ENCODE data around the gene FTO. TPM values are rescaled to one million over a fixed set of nuclear protein-coding genes. Genes with fewer than 3 reads are reported as not detected.

The FTO gene
- total and polyA plus RNA-seq, 4 experiments from 2014 or later = 61.5 to 126 (median 69.7) TPM

DNA sequence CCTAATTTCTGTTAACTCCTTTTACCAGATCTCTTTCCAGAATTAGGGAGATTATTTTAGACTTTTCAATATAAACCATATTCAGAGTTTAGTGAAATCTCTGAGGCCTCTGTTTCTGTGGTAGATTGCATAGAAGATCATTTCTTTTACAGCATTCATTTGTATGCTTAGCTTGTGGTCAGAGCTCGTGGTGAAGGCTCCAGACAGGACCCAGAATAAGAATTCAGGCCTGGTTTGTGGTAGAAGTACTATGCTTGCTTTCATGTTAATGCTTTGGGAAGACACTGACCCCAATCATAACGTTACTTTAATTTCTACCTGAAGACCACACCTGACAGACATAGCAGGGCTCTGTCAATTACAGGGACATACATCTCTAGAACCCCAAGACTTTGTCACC lies 258.1 kb downstream of the FTO start:
- Histone ChIP-seq H3K36me3 (ENCODE audit: insufficient read depth, low read length) (no peaks in the 10 kb centered on the region), H3K4me1 (ENCODE audit: insufficient read depth, low read length) (no peaks in the 10 kb centered on the region), H3K9me3 (ENCODE audit: control insufficient read depth in 1 of 2, low read length in 2 of 2) (no peaks in the 10 kb centered on the region), H3K27ac (ENCODE audit: low read depth, low read length) (no peak overlapping the region), H3K4me3 (ENCODE audit: low read length in 2 of 2) (no peak overlapping the region), H3K27me3 (ENCODE audit: insufficient read depth, low read length) (no peaks in the 10 kb centered on the region)
- CTCF ChIA-PET (ENCODE audit: partially characterized antibody) = no interaction called here
- Mint-ChIP-seq H3K27ac (no peak overlapping the region), H3K4me3 (no peak overlapping the region), H3K36me3 (peaks cover 4 to 5% of the 10 kb centered on the region in 2 donors), H3K9me3 (no peaks in the 10 kb centered on the region), H3K27me3 (no peaks in the 10 kb centered on the region), H3K4me1 (peaks cover 0 to 4% (median under 1%) of the 10 kb centered on the region in 4 donors)
- intact Hi-C loops (cut with micrococcal nuclease) = no loop called here
- no peak for DNase-seq
- POLR2A ChIA-PET (ENCODE audit: partially characterized antibody) = no interaction called here

DNA sequence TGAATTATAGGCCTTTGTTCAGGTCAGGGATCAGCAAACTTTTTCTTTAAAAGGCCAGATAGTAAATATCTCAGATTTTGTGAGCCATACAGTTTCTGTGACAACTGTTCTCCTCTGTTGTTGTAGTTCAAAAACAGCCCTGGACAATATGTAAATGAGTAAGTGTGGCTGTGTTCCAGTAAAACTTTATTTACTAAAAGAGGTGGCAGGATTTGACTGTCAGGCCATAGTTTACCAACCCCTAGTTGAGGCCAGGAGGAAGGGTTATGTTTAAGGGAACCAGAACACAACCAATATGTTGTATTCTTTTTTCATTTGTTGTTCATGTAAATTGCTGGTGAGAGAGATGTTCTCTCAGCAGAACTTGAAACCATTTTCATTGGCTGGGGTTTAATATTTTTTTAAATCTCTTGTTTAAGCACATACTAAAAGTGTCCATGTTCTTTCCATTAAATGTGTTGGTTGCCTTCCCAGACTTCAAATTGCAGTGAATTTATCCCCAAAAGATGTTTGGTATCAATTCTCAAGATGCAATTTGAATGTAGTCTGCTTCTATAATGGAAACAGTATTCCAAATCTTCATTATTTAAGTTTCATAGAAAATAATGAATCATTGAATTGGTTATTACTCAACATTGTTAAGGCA lies 260.3 kb downstream of the FTO start:
- Mint-ChIP-seq H3K4me3 (no peak overlapping the region), H3K27ac (peak overlapping the region in 1 of 7 donors; percentile 17), H3K27me3 (no peaks in the 10 kb centered on the region), H3K9me3 (no peaks in the 10 kb centered on the region), H3K4me1 (peaks cover 0 to 4% (median 2%) of the 10 kb centered on the region in 4 donors), H3K36me3 (peaks cover 9% of the 10 kb centered on the region in 2 donors)
- ChIA-PET POLR2A (ENCODE audit: partially characterized antibody) (no interaction called here), CTCF (ENCODE audit: partially characterized antibody) (interaction anchor here (0.7 kb wide), 1 partner anchor 22 kb away, joined by 3 read pairs; no protein-coding TSS in a partner anchor)
- no peaks in the 10 kb centered on the region for H3K4me1 ChIP-seq (ENCODE audit: insufficient read depth, low read length)
- no peak overlapping the region for H3K27ac ChIP-seq (ENCODE audit: low read depth, low read length)
- H3K36me3 ChIP-seq (ENCODE audit: insufficient read depth, low read length) = no peaks in the 10 kb centered on the region
- H3K27me3 ChIP-seq (ENCODE audit: insufficient read depth, low read length) = no peaks in the 10 kb centered on the region
- no peak overlapping the region for H3K4me3 ChIP-seq (ENCODE audit: low read length in 2 of 2)
- intact Hi-C loops (cut with micrococcal nuclease) = no loop called here
- H3K9me3 ChIP-seq (ENCODE audit: control insufficient read depth in 1 of 2, low read length in 2 of 2) = no peaks in the 10 kb centered on the region
- DNase-seq = no peak

DNA sequence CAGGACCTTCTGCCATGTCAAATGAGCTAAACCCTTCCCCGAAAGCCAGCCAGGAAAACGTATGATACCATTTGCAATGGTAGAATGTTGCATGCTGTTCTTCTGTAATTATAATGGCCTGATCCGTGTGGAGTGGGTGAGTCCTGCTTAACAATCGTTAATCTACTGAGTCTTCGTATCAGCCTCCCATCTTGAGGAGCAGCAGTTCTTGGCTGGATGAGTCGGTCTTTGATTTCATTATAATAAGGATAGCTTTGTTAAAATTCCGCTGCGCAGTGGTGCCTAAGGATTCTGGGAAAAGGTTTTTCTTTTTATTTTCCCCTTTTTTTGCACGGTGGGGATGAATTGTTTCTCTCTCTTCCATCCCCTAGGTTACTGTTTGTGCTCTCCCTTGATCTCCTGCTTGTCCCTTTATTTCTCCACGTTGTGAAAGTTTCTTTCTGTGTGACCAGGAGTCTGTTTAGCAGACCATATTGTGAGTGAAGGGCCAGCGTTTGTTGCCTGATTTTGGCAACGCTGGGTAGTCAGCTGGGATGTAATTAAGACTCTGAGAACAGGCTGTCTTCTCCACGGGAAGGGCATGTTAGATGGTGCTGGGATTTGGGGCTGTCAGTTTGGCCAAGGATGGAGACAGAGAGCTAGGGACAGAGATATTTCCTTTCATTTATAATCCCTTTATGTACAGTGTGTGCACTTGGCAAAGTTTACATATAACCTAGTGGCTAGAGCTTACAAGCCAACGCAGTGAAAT lies 263.0 kb downstream of the FTO start:
- no peak overlapping the region for H3K4me3 Mint-ChIP-seq
- Histone ChIP-seq H3K27ac (ENCODE audit: low read depth, low read length) (no peak overlapping the region), H3K36me3 (ENCODE audit: insufficient read depth, low read length) (no peaks in the 10 kb centered on the region), H3K27me3 (ENCODE audit: insufficient read depth, low read length) (no peaks in the 10 kb centered on the region), H3K4me3 (ENCODE audit: low read length in 2 of 2) (no peak overlapping the region), H3K4me1 (ENCODE audit: insufficient read depth, low read length) (no peaks in the 10 kb centered on the region), H3K9me3 (ENCODE audit: control insufficient read depth in 1 of 2, low read length in 2 of 2) (no peaks in the 10 kb centered on the region)
- no peaks in the 10 kb centered on the region for H3K9me3 Mint-ChIP-seq
- POLR2A ChIA-PET (ENCODE audit: partially characterized antibody) = no interaction called here
- CTCF ChIA-PET (ENCODE audit: partially characterized antibody) = no interaction called here
- H3K36me3 Mint-ChIP-seq = peaks cover 8 to 15% of the 10 kb centered on the region in 2 donors
- H3K4me1 Mint-ChIP-seq = peaks cover 0 to 4% (median 2%) of the 10 kb centered on the region in 4 donors
- DNase-seq = no peak
- H3K27ac Mint-ChIP-seq = no peak overlapping the region
- intact Hi-C loops (cut with micrococcal nuclease) = no loop called here
- H3K27me3 Mint-ChIP-seq = no peaks in the 10 kb centered on the region

DNA sequence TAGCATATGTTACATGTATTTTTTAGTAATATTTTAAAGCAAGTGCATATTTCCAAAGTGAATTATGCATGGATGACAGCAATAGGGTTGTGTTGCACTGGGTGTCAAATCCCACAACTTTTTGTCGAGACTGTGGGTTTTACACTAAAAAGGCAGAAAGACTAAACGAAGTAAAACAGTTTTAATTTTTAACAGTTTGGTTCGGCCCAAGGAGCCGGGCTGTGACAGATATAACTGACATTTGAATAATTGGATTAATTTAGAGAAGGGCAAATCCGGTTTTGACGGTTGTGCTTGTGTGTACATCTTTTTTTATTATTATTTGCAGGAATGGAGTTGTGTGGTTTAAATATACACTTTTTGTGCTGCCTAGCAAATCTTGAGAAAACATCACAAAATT lies 263.6 kb downstream of the FTO start:
- Histone ChIP-seq H3K36me3 (ENCODE audit: insufficient read depth, low read length) (no peaks in the 10 kb centered on the region), H3K27ac (ENCODE audit: low read depth, low read length) (no peak overlapping the region), H3K4me3 (ENCODE audit: low read length in 2 of 2) (no peak overlapping the region), H3K9me3 (ENCODE audit: control insufficient read depth in 1 of 2, low read length in 2 of 2) (no peaks in the 10 kb centered on the region), H3K27me3 (ENCODE audit: insufficient read depth, low read length) (no peaks in the 10 kb centered on the region), H3K4me1 (ENCODE audit: insufficient read depth, low read length) (no peaks in the 10 kb centered on the region)
- H3K9me3 Mint-ChIP-seq = no peaks in the 10 kb centered on the region
- ChIA-PET POLR2A (ENCODE audit: partially characterized antibody) (no interaction called here), CTCF (ENCODE audit: partially characterized antibody) (no interaction called here)
- no peak overlapping the region for H3K27ac Mint-ChIP-seq
- H3K4me3 Mint-ChIP-seq = no peak overlapping the region
- H3K36me3 Mint-ChIP-seq = peaks cover 5 to 15% of the 10 kb centered on the region in 2 donors
- intact Hi-C loops (cut with micrococcal nuclease) = no loop called here
- H3K27me3 Mint-ChIP-seq = no peaks in the 10 kb centered on the region
- no peak for DNase-seq
- H3K4me1 Mint-ChIP-seq = peaks cover 0 to 4% (median 2%) of the 10 kb centered on the region in 4 donors

DNA sequence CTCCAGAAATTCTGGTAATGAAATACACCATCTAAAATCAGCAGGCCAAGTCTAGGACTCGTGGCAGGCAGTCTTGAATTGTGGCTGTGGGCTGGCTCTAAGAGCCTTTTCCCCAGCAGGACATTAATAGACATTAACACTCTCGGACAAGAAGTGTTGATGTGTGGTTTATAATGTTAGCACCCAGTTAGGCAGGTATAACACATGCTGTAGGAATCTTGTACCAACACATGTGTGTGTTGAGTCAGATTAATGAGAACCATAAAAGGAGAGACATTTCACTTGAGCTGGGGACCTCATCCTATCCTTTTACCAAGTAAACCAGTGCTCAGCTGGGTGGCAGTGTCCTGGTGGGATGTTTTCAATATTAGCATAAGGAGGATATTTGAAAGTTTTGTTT lies 264.5 kb downstream of the FTO start:
- H3K36me3 Mint-ChIP-seq = peaks cover 5 to 15% of the 10 kb centered on the region in 2 donors

DNA sequence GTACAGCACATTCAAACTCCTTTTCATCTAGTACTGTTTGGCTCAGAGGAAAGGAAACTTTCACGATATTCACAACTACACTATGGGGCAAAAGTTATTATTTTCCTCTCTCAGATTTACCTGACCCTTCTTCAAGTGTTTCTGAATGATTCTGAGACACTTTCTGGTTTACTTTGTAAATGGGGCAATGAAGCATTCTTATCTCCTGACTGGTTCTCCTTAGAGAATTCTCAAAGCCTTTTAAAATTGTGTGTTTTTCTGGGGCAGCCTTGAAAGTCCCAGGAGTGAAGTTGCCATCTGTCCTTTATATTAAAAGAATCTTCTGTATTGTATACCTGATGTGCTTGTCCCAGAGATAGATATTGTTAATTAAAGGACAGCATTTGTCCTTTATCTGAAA lies 264.9 kb downstream of the FTO start:
- H3K27me3 ChIP-seq (ENCODE audit: insufficient read depth, low read length) = no peaks in the 10 kb centered on the region
- ChIA-PET POLR2A (ENCODE audit: partially characterized antibody) (no interaction called here), CTCF (ENCODE audit: partially characterized antibody) (no interaction called here)
- H3K9me3 Mint-ChIP-seq = no peaks in the 10 kb centered on the region
- H3K36me3 Mint-ChIP-seq = peaks cover 5 to 15% of the 10 kb centered on the region in 2 donors
- no peak for DNase-seq
- H3K4me3 Mint-ChIP-seq = no peak overlapping the region
- H3K4me1 Mint-ChIP-seq = peaks cover 0 to 8% (median under 1%) of the 10 kb centered on the region in 4 donors
- intact Hi-C loops (cut with micrococcal nuclease) = no loop called here
- no peak overlapping the region for H3K27ac ChIP-seq (ENCODE audit: low read depth, low read length)
- H3K4me3 ChIP-seq (ENCODE audit: low read length in 2 of 2) = no peak overlapping the region
- no peaks in the 10 kb centered on the region for H3K27me3 Mint-ChIP-seq
- H3K27ac Mint-ChIP-seq = peak overlapping the region in 1 of 7 donors; percentile 30
- no peaks in the 10 kb centered on the region for H3K4me1 ChIP-seq (ENCODE audit: insufficient read depth, low read length)
- no peaks in the 10 kb centered on the region for H3K9me3 ChIP-seq (ENCODE audit: control insufficient read depth in 1 of 2, low read length in 2 of 2)
- no peaks in the 10 kb centered on the region for H3K36me3 ChIP-seq (ENCODE audit: insufficient read depth, low read length)

More for the DNA sequence above, 264.5 kb downstream of the FTO start:
- no peak overlapping the region for H3K27ac ChIP-seq (ENCODE audit: low read depth, low read length)
- no peaks in the 10 kb centered on the region for H3K4me1 ChIP-seq (ENCODE audit: insufficient read depth, low read length)
- no peak overlapping the region for H3K4me3 ChIP-seq (ENCODE audit: low read length in 2 of 2)
- H3K9me3 ChIP-seq (ENCODE audit: control insufficient read depth in 1 of 2, low read length in 2 of 2) = no peaks in the 10 kb centered on the region
- no peaks in the 10 kb centered on the region for H3K9me3 Mint-ChIP-seq
- H3K36me3 ChIP-seq (ENCODE audit: insufficient read depth, low read length) = no peaks in the 10 kb centered on the region
- peaks cover 0 to 6% (median under 1%) of the 10 kb centered on the region in 4 donors for H3K4me1 Mint-ChIP-seq
- H3K27ac Mint-ChIP-seq = peak overlapping the region in 1 of 7 donors; percentile 36
- no peak for DNase-seq
- no peaks in the 10 kb centered on the region for H3K27me3 ChIP-seq (ENCODE audit: insufficient read depth, low read length)
- no peak overlapping the region for H3K4me3 Mint-ChIP-seq
- POLR2A ChIA-PET (ENCODE audit: partially characterized antibody) = no interaction called here
- CTCF ChIA-PET (ENCODE audit: partially characterized antibody) = no interaction called here
- intact Hi-C loops (cut with micrococcal nuclease) = no loop called here
- H3K27me3 Mint-ChIP-seq = no peaks in the 10 kb centered on the region

DNA sequence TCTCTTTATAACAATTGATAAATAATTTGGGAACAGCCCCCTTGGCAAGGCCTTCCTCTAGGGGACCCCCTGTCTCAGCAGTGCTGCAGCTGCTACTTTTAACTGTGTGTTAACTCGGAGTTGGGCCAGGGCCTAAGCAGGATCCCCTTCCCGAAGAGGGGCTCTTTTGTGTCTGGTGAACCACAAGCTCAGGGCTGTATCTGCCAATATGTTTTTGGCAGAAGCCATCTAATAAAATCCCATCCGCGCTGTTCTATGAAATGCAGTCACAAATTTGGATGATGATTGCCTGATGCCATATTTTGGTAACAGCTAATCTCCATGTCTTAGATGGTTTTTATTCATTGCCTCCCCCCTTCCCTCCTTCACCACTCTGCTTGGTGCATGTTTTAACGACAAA lies 267.7 kb downstream of the FTO start:
- ChIA-PET POLR2A (ENCODE audit: partially characterized antibody) (no interaction called here), CTCF (ENCODE audit: partially characterized antibody) (no interaction called here)
- H3K27ac Mint-ChIP-seq = no peak overlapping the region
- H3K27ac ChIP-seq (ENCODE audit: low read depth, low read length) = no peak overlapping the region
- peaks cover 0 to 8% (median 0%) of the 10 kb centered on the region in 4 donors for H3K4me1 Mint-ChIP-seq
- H3K27me3 Mint-ChIP-seq = no peaks in the 10 kb centered on the region
- H3K9me3 ChIP-seq (ENCODE audit: control insufficient read depth in 1 of 2, low read length in 2 of 2) = no peaks in the 10 kb centered on the region
- H3K36me3 Mint-ChIP-seq = peaks cover 4 to 15% of the 10 kb centered on the region in 2 donors
- no peaks in the 10 kb centered on the region for H3K36me3 ChIP-seq (ENCODE audit: insufficient read depth, low read length)
- H3K27me3 ChIP-seq (ENCODE audit: insufficient read depth, low read length) = no peaks in the 10 kb centered on the region
- H3K4me3 Mint-ChIP-seq = no peak overlapping the region
- no peak overlapping the region for H3K4me3 ChIP-seq (ENCODE audit: low read length in 2 of 2)
- H3K9me3 Mint-ChIP-seq = no peaks in the 10 kb centered on the region
- intact Hi-C loops (cut with micrococcal nuclease) = no loop called here
- H3K4me1 ChIP-seq (ENCODE audit: insufficient read depth, low read length) = no peaks in the 10 kb centered on the region
- no peak for DNase-seq

All from CD4-positive, alpha-beta memory T cell (primary cell).